Measurements from ENCODE around the gene SNAP91.
"Not testable (repeated sequence)": the region's sequence is repeated elsewhere in the genome, so short reads cannot be mapped to it uniquely, and the experiment has no call there.

SNAP91 gene

GRCh38 chr6:83615025-83615999 lies 93.6 kb downstream of the SNAP91 start:
- DNase-seq, result no peak

GRCh38 chr6:83613378-83613777 lies 95.5 kb downstream of the SNAP91 start:
- no peak for DNase-seq

GRCh38 chr6:83609248-83609647 lies 99.7 kb downstream of the SNAP91 start:
- no peak for DNase-seq

- no peak for DNase-seq
Measured at GRCh38 chr6:83605517-83605916, 103.4 kb downstream of the SNAP91 start.

- no peak for DNase-seq
Measured at GRCh38 chr6:83603551-83603950, 105.3 kb downstream of the SNAP91 start.

GRCh38 chr6:83601119-83601518 lies 107.8 kb downstream of the SNAP91 start:
- no peak for DNase-seq

GRCh38 chr6:83600459-83600858 lies 108.4 kb downstream of the SNAP91 start:
- no peak for DNase-seq

GRCh38 chr6:83597511-83597910 lies 111.4 kb downstream of the SNAP91 start:
- no peak for DNase-seq

- DNase-seq, result no peak
Measured at GRCh38 chr6:83597051-83597450, 111.8 kb downstream of the SNAP91 start.

GRCh38 chr6:83594941-83595340 lies 114.0 kb downstream of the SNAP91 start:
- DNase-seq, result no peak

- DNase-seq, result no peak
Measured at GRCh38 chr6:83593395-83593785, 115.5 kb downstream of the SNAP91 start.

GRCh38 chr6:83592770-83593394 lies 116.0 kb downstream of the SNAP91 start:
- DNase-seq, result no peak

- DNase-seq, result no peak
Measured at GRCh38 chr6:83590416-83590815, 118.5 kb downstream of the SNAP91 start.

GRCh38 chr6:83589076-83589475 lies 119.8 kb downstream of the SNAP91 start:
- DNase-seq, result no peak

GRCh38 chr6:83578057-83578456 lies 130.8 kb downstream of the SNAP91 start:
- DNase-seq, result no peak

- DNase-seq, result no peak
Measured at GRCh38 chr6:83574783-83575182, 134.1 kb downstream of the SNAP91 start.

GRCh38 chr6:83571663-83572185 lies 137.2 kb downstream of the SNAP91 start:
- DNase-seq, result not testable (repeated sequence)

GRCh38 chr6:83558975-83559374 lies 149.9 kb downstream of the SNAP91 start:
- DNase-seq, result no peak

GRCh38 chr6:83556871-83557270 lies 152.0 kb downstream of the SNAP91 start:
- no peak for DNase-seq

- not testable (repeated sequence) for DNase-seq
Measured at GRCh38 chr6:83551748-83552147, 157.2 kb downstream of the SNAP91 start.

GRCh38 chr6:83550482-83550881 lies 158.4 kb downstream of the SNAP91 start:
- DNase-seq, result not testable (repeated sequence)

GRCh38 chr6:83546636-83547035 lies 162.3 kb downstream of the SNAP91 start:
- DNase-seq, result no peak

GRCh38 chr6:83539678-83540077 lies 169.2 kb downstream of the SNAP91 start:
- no peak for DNase-seq
